ENCODE results near the gene CIROP. TPM values are rescaled to one million over a fixed set of nuclear protein-coding genes. Genes with fewer than 3 reads are reported as not detected.

The CIROP gene
- total RNA-seq, 1 donor from 2014 or later: not detected

GRCh38 chr14:23130871-23131270, 26.1 kb upstream of the CIROP start:
- no peak for DNase-seq (ENCODE audit: low read depth in 2 of 2)

DNA sequence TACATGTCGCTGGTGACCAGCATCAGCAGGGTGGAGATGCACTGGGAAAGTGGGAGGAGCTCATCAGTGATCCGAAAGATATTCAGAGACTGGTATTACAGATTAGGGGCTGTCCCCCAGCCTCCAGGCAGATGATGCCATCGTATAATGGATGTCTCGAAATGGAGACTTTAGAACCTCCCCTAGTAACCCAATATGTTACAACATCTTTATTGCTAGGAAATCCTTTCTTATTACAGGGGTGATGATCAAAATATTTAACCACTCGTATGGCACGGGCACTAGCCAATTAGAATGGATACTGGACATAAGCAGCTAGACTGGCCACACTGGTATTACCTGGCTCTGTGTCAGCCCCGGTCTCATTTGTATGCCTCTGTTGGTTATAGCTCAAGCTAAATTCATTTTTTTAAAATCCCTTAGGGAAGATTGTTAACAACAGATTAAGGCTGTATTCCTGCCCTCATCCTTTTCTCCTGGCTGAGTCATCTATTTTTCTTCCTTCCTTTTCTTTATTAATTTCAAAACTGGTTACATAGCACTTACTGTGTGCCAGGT, 25.0 kb upstream of the CIROP start:
- DNase-seq (ENCODE audit: low read depth in 2 of 2): no peak

- DNase-seq (ENCODE audit: low read depth in 2 of 2): no peak
Measured at GRCh38 chr14:23128969-23129758, 24.4 kb upstream of the CIROP start.

GRCh38 chr14:23127861-23128260, 23.1 kb upstream of the CIROP start:
- no peak for DNase-seq (ENCODE audit: low read depth in 2 of 2)

DNA sequence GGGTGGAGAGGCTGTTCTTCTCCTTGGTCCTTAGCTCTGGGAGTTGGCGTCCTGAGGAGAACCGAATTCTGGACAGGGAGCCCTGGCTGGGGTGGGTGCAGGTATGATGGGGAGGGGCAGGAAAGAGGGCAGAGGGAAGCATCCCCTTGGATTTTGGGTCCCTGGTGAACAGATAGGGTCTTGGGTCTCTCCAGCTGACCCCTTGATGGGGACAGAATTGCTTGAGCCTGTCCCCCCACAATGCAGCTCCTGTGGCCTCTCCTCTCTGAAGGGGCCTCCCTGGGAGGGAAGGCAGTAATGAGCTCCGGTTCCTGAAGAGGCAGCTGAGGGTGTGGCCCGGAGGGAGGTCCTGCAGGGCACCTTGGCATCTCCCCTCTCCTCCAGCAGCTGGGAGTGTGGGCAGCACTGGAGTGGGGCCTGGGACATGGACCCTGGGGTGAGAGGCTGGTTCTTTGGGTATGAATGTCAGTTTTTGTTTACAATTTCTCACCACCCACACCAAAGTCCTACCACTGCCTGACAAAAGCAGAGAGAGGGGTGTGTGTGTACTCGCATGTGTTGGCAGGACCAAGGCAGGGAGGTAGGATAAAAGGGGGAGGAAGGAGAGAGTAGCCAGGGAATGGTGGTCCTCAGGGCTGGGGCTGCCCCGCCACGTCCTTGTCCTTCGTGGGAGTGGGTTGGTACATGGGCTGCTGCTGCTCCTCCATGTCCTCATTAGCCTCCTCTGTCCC, 21.9 kb upstream of the CIROP start:
- DNase-seq (ENCODE audit: low read depth in 2 of 2): no peak

- DNase-seq (ENCODE audit: low read depth in 2 of 2): no peak
Measured at GRCh38 chr14:23125933-23126524, 21.2 kb upstream of the CIROP start.

GRCh38 chr14:23125011-23125410, 20.2 kb upstream of the CIROP start:
- DNase-seq (ENCODE audit: low read depth in 2 of 2): no peak

DNA sequence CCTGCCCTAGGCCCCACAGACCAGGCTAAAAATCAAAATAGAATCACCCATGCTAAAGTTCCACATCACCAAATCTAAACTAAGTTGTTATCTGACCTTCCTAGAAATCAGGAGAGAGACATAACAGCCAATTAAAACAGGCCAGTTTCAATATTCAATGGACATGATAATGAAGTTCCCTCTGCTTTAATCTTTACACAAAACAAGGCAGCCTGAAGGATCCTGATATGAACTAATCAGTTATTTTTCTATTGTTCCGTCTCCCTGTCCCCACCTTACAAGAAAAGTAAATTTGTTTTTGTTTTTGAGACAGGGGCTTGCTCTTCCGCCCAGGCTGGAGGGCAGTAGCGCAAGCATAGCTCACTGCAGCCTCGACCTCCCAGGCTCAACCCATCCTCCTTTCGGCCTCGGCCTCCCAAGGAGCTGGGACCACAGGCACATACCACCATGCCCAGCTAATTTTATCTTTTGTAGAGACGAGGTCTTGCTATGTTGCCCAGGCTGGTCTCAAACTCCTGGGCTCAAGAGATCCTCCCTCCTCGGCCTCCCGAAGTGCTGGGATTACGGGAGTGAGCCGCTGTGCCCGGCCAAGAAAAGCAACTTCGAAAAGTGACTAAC, 19.7 kb upstream of the CIROP start:
- DNase-seq (ENCODE audit: low read depth in 2 of 2): no peak

DNA sequence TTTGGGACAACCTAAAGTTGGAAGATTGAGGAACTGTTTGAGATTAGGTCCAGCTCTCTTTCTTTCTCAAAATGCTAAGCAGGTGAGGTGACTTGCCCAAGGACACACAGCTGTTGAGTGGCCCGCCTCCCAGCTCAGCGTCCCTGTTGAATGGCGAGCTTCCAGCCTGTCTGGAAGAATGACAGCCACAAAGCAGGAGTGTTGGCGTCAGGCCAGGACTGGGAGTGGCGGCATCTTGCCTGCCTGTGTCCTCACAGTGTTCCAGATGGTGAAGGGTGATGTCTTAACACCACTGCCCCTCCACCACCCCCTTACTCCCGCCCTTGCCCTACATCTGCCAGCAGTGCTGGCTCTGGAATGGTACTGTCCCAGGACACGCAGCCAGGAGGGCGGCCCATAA, 18.6 kb upstream of the CIROP start:
- DNase-seq (ENCODE audit: low read depth in 2 of 2): no peak

DNA sequence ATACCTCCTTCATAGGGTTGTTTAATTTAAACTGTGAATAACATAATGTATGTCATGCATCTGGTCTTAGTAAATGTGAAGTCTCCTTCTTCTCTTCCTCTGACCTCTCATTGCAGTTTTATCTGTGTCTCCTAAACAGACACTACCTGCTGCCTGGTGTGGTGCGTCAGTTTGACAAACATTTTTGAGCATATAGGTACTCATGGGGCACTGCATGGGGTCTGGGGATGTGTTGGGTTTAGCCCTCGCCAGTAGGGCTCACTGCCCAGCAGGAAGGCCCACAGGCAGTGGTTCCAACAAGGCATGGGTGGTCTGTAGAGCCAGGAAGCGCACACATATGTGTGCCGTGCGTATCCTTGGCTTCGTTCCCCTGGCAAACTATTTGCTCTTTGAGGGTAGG, 17.3 kb upstream of the CIROP start:
- no peak for DNase-seq (ENCODE audit: low read depth in 2 of 2)

DNA sequence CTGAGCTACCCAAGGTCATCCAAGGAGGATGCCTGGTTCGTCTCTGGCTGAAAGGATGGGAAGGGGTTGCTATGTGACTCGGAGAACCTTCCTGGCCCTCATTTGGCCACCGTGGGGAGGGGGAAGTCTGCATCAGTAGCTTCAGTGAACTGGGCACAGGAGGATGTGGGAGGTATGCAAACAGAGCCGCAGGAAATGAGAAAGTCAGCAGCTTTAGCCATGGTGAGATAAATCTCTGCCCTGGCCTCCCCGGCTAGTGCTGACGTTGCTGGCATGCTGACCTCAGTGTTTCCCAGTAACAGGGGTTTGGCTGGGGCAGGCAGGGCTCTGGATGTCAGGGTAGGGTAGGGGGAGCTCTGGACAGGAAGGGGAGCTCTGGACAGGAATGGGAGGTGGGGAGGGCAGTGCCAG, 16.6 kb upstream of the CIROP start:
- peak; percentile 43 to 62 for DNase-seq (ENCODE audit: low read depth in 2 of 2)

DNA sequence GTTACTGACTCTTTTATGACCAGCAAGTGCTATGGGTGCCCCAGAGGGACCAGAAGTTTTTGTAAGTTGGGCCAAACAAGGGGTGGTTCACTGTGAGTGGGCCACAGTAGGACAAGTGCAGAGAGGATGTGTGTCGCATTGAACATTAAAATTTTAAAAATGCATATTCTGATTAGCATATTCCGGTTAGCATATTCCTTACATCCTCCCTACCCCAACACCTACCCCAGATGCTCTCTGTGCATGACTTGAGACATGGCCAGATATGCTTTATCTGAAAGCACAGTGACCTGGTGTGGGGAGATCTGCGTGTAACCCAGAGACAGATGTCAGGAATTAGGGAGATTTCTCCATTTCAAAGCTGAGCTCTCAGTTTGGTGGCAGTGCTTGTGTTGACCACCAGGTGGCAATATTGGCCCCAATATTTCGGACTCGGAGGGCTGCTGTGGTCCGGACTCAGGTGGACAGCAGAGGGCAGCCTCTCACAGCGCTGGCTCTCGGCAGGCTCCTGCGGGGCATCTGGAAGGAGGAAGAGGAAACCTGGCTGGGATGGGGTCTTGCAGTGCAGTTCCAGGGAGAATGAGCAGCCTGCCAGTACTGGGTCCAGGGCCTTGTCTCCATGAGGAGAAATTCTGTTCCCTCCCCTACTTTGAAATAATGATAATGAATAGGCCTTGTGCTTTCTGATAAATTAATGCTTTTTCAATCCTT, 15.9 kb upstream of the CIROP start:
- DNase-seq (ENCODE audit: low read depth in 2 of 2): peak; percentile 64 to 83

- DNase-seq (ENCODE audit: low read depth in 2 of 2): no peak
Measured at GRCh38 chr14:23119363-23120327, 14.9 kb upstream of the CIROP start.

DNA sequence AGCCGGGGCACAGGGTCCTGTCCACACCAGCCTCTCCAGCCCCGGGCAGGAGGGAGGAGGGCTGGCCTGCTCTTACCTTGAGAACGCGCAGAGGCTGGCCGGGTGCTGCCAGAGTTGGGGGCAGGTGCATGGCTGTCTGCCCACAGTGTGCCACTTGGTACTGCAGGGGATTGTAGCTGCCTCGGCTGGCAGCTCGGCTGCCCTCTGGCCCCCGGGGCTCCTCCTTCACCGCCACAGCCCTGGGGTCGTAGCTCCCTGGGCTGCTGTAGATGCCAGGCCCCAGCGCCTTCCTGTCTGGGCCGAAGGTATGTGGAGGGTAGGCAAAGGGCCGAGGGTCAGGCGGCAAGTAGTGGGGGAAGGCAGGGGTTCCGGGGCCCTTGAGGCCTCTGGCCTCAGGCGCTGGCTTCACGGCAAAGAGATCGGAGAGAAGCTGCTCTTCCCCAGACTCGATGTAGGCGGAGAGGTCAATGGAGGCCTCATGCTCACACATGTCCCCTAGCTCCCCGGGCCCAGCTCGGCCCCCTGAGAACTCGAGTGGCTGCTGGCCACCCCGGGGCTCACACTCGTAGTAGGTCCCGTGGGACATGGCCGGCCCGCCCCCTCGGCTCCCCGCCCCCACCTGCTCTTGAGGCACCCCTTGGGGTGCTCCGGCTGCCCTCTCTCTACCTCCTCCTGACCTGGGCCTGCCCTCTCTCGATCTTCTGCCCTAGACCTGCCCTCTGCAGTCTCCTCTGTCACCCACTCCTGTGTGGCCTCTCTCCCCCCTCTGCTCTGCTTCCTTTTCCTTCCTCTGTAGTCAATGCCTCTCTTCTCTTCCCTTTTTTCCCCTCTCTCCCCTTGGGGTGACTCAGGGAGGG, 13.9 kb upstream of the CIROP start, which contains the start of gene CEBPE:
Gene CEBPE (minus strand): TSS at position 750 of the 857 bp plus-strand sequence. CDS start 164 bp downstream, at position 586.
- no peak for DNase-seq (ENCODE audit: low read depth in 2 of 2)

DNA sequence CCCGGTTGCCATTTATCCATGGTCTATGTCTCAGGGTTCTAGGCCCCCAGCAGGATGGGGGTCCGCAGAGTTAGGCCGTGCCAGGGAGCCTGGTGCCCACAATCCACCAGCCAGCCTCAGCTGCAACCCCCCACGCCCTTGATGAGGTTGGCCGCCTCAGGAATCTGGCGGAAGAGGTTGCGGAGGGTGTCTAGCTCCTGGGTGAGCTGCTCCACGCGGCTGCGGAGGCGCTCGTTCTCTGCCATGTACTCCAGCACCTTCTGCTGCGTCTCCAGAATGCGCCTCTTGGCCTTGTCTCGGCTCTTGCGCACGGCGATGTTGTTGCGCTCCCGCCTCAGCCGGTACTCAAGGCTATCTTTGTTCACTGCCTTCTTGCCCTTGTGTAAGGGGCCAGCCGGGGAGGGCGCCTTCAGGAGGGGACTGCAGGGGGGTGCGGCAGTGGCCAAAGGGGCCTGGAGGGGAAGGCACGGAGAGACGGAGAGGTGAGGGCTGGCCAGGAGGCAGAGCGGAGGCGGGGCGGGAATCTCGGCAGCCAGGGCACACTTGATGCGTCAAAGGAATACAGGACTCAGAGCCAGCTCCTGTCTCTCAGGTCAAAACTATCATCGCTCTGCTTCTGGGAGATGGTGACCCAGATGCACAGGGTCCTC, 12.7 kb upstream of the CIROP start:
- DNase-seq (ENCODE audit: low read depth in 2 of 2): no peak

DNA sequence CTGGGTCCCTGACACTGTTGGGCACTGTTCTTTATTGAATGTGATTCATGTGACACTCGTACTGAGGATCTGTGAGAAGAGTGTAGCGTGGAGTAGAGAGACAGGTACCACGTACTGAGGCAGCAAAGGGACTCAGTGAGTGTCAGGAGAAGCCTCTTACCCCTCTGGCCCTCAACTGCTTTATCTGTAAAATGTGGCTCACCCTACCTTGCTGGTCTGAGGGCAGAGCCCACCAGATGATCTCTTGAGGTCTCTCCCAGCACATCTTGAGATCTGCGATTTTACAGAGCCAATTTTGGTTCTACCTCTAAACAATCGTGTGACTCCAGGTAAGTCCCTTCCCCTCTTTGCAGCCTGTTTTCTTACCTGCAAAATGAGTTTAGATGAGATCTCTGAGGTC, 11.1 kb upstream of the CIROP start:
- no peak for DNase-seq (ENCODE audit: low read depth in 2 of 2)

GRCh38 chr14:23115039-23115731, 10.4 kb upstream of the CIROP start:
- DNase-seq (ENCODE audit: low read depth in 2 of 2): peak in 1 of 2 donors; percentile 58

DNA sequence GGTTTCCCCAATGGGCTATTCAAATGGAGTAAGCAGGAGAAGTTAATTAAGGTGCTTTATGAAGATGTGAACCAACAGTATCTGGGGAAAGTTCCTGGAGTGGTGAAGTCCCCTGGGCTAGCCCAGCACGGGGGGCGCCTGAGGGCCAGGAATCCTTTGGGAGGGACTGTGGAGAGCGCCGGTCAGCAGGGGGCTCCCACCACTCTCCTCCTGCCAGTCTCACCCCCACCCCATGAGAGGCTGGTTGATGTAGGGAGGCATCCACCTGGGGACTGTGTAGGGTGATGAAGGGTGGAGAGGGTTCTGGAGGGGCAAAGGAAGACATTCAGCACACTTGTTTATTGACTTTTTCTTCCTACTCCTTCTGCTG, 9.9 kb upstream of the CIROP start:
- no peak for DNase-seq (ENCODE audit: low read depth in 2 of 2)

Data from dermis microvascular lymphatic vessel endothelial cell (primary cell).